ENCODE measurements around the gene PEX5L. TPM values are rescaled to one million over a fixed set of nuclear protein-coding genes. Genes with fewer than 3 reads are reported as not detected.

PEX5L gene
- polyA plus RNA-seq, 2 donors: not detected

DNA sequence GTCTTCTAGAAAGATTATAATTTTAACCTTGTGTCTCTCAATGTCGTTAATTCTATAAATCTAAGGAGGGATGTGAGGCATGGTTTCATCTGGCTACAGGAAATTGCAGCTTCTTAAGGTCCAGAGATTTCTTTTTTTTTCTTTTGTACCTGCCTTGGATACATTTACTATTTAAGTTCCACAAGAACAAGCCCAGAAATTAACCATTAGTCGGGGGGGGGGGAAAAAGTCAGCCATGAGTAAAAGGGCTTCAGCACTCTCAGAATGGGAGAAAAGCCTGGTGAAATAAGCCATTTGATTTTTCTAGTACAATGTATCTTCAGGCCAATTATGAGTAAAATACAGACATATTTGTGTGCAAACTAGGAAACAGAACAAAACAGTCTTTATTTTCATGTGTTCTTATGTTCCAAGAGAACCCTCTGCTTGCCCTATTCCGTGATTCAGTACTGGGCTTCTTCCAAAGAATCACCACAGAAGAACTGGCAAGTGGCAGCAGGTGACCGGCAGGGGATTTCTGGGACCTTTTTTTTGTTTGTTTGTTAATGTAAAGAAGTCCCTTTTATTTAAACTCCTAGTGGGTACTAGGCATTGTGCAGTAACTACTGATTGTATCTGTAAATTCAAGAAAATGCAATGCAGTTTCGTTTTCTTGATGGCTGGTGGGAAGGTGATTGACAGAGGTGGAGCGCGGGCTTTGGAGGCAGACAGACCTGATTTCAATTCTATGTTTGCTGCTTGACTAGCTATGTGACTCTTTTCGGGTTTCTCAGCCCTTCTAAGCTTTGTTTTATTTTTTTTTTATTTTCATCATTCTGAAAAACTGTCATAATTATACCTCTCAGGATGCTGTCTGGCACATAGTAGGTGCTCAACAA, 82.5 kb downstream of the PEX5L start:
- H3K27me3 ChIP-seq (ENCODE audit: control insufficient read depth in 1 of 2, insufficient read depth in 2 of 2, low read length in 2 of 2): no peaks in the 10 kb centered on the region
- no peaks in the 10 kb centered on the region for H3K4me1 ChIP-seq (ENCODE audit: control insufficient read depth in 2 of 2, insufficient read depth in 2 of 2, low read length in 1 of 2)
- WGBS, 2 donors: 65 to 71% methylated on average over 8 of the region's 8 CpGs

DNA sequence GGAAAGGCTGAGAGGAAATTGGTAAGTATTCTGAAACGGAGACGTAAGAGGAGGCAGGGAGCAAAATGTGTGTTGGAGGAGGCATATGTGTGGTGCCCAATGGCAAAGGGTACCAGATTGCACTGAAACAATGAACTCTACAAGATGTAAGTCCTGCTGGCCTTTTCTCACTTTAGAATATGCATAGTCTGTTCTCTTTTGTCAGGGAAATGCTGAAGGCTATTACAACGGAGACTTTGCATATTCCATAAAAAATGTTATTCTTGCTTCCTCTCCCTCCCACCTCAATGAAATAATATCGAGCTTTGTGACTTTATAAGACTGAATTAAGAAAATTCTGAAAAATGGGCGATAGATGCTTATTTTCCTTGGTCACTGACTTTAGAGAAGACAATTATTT, 85.9 kb downstream of the PEX5L start:
- no peaks in the 10 kb centered on the region for H3K4me1 ChIP-seq (ENCODE audit: control insufficient read depth in 2 of 2, insufficient read depth in 2 of 2, low read length in 1 of 2)
- no peaks in the 10 kb centered on the region for H3K36me3 ChIP-seq (ENCODE audit: control insufficient read depth in 2 of 2, insufficient read depth in 2 of 2, low read length in 1 of 2)
- no peak overlapping the region for H3K27ac ChIP-seq (ENCODE audit: low read depth in 2 of 2, low read length in 1 of 2)
- WGBS, 2 donors: 66 to 67% methylated on average over 5 of the region's 5 CpGs
- no peak overlapping the region for H3K4me3 ChIP-seq (ENCODE audit: low read depth in 1 of 2, low read length in 2 of 2)
- H3K27me3 ChIP-seq (ENCODE audit: control insufficient read depth in 1 of 2, insufficient read depth in 2 of 2, low read length in 2 of 2): no peaks in the 10 kb centered on the region
- H3K9me3 ChIP-seq (ENCODE audit: control insufficient read depth in 2 of 2, insufficient read depth in 1 of 2, low read depth in 1 of 2, low read length in 1 of 2): no peaks in the 10 kb centered on the region

More for the DNA sequence above, 82.5 kb downstream of the PEX5L start:
- H3K36me3 ChIP-seq (ENCODE audit: control insufficient read depth in 2 of 2, insufficient read depth in 2 of 2, low read length in 1 of 2): no peaks in the 10 kb centered on the region
- no peak overlapping the region for H3K27ac ChIP-seq (ENCODE audit: low read depth in 2 of 2, low read length in 1 of 2)
- no peak overlapping the region for H3K4me3 ChIP-seq (ENCODE audit: low read depth in 1 of 2, low read length in 2 of 2)
- H3K9me3 ChIP-seq (ENCODE audit: control insufficient read depth in 2 of 2, insufficient read depth in 1 of 2, low read depth in 1 of 2, low read length in 1 of 2): no peaks in the 10 kb centered on the region

GRCh38 chr3:179949869-179950268, 86.9 kb downstream of the PEX5L start:
- H3K9me3 ChIP-seq (ENCODE audit: control insufficient read depth in 2 of 2, insufficient read depth in 1 of 2, low read depth in 1 of 2, low read length in 1 of 2): no peaks in the 10 kb centered on the region
- H3K36me3 ChIP-seq (ENCODE audit: control insufficient read depth in 2 of 2, insufficient read depth in 2 of 2, low read length in 1 of 2): no peaks in the 10 kb centered on the region
- 90 to 91% methylated on average over 2 of the region's 2 CpGs for WGBS, 2 donors
- H3K4me1 ChIP-seq (ENCODE audit: control insufficient read depth in 2 of 2, insufficient read depth in 2 of 2, low read length in 1 of 2): no peaks in the 10 kb centered on the region
- H3K27ac ChIP-seq (ENCODE audit: low read depth in 2 of 2, low read length in 1 of 2): no peak overlapping the region
- H3K4me3 ChIP-seq (ENCODE audit: low read depth in 1 of 2, low read length in 2 of 2): no peak overlapping the region
- H3K27me3 ChIP-seq (ENCODE audit: control insufficient read depth in 1 of 2, insufficient read depth in 2 of 2, low read length in 2 of 2): no peaks in the 10 kb centered on the region

- Histone ChIP-seq H3K4me3 (ENCODE audit: low read depth in 1 of 2, low read length in 2 of 2) (no peak overlapping the region), H3K27ac (ENCODE audit: low read depth in 2 of 2, low read length in 1 of 2) (no peak overlapping the region), H3K9me3 (ENCODE audit: control insufficient read depth in 2 of 2, insufficient read depth in 1 of 2, low read depth in 1 of 2, low read length in 1 of 2) (no peaks in the 10 kb centered on the region), H3K4me1 (ENCODE audit: control insufficient read depth in 2 of 2, insufficient read depth in 2 of 2, low read length in 1 of 2) (no peaks in the 10 kb centered on the region), H3K27me3 (ENCODE audit: control insufficient read depth in 1 of 2, insufficient read depth in 2 of 2, low read length in 2 of 2) (no peaks in the 10 kb centered on the region), H3K36me3 (ENCODE audit: control insufficient read depth in 2 of 2, insufficient read depth in 2 of 2, low read length in 1 of 2) (no peaks in the 10 kb centered on the region)
- WGBS, 2 donors: 18 to 34% methylated on average over 1 of the region's 1 CpG
Observed at GRCh38 chr3:179949412-179949811, 87.3 kb downstream of the PEX5L start.

GRCh38 chr3:179948740-179949139, 88.0 kb downstream of the PEX5L start:
- 56 to 59% methylated on average over 7 of the region's 7 CpGs for WGBS, 2 donors

DNA sequence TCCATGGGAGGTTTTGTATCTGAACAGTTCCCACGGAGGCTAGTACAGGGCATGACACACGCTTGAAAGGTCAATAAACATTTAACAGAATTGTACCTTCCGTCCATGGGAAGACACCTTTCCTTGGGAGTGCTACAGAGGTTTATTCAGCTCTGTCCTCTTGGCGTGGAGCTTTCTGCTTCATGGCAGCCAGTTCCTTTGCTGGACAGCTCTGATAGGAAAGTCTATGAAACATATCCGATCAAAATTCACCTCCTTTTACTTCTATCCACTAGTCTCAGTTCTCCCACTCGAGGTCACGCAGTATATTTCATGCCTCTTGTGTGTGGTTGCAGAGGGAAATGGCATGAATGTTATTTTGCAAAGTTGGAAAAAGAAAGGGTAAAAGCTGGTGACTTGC, 91.2 kb downstream of the PEX5L start:
- H3K27ac ChIP-seq (ENCODE audit: low read depth in 2 of 2, low read length in 1 of 2): no peak overlapping the region
- H3K36me3 ChIP-seq (ENCODE audit: control insufficient read depth in 2 of 2, insufficient read depth in 2 of 2, low read length in 1 of 2): no peaks in the 10 kb centered on the region
- 72 to 74% methylated on average over 7 of the region's 7 CpGs for WGBS, 2 donors
- H3K9me3 ChIP-seq (ENCODE audit: control insufficient read depth in 2 of 2, insufficient read depth in 1 of 2, low read depth in 1 of 2, low read length in 1 of 2): no peaks in the 10 kb centered on the region
- no peak overlapping the region for H3K4me3 ChIP-seq (ENCODE audit: low read depth in 1 of 2, low read length in 2 of 2)
- peaks cover 3 to 4% of the 10 kb centered on the region in 2 donors for H3K4me1 ChIP-seq (ENCODE audit: control insufficient read depth in 2 of 2, insufficient read depth in 2 of 2, low read length in 1 of 2)
- H3K27me3 ChIP-seq (ENCODE audit: control insufficient read depth in 1 of 2, insufficient read depth in 2 of 2, low read length in 2 of 2): no peaks in the 10 kb centered on the region

More at GRCh38 chr3:179948740-179949139, 88.0 kb downstream of the PEX5L start:
- Histone ChIP-seq H3K4me1 (ENCODE audit: control insufficient read depth in 2 of 2, insufficient read depth in 2 of 2, low read length in 1 of 2) (no peaks in the 10 kb centered on the region), H3K27me3 (ENCODE audit: control insufficient read depth in 1 of 2, insufficient read depth in 2 of 2, low read length in 2 of 2) (no peaks in the 10 kb centered on the region), H3K36me3 (ENCODE audit: control insufficient read depth in 2 of 2, insufficient read depth in 2 of 2, low read length in 1 of 2) (no peaks in the 10 kb centered on the region), H3K27ac (ENCODE audit: low read depth in 2 of 2, low read length in 1 of 2) (no peak overlapping the region), H3K4me3 (ENCODE audit: low read depth in 1 of 2, low read length in 2 of 2) (no peak overlapping the region), H3K9me3 (ENCODE audit: control insufficient read depth in 2 of 2, insufficient read depth in 1 of 2, low read depth in 1 of 2, low read length in 1 of 2) (no peaks in the 10 kb centered on the region)

DNA sequence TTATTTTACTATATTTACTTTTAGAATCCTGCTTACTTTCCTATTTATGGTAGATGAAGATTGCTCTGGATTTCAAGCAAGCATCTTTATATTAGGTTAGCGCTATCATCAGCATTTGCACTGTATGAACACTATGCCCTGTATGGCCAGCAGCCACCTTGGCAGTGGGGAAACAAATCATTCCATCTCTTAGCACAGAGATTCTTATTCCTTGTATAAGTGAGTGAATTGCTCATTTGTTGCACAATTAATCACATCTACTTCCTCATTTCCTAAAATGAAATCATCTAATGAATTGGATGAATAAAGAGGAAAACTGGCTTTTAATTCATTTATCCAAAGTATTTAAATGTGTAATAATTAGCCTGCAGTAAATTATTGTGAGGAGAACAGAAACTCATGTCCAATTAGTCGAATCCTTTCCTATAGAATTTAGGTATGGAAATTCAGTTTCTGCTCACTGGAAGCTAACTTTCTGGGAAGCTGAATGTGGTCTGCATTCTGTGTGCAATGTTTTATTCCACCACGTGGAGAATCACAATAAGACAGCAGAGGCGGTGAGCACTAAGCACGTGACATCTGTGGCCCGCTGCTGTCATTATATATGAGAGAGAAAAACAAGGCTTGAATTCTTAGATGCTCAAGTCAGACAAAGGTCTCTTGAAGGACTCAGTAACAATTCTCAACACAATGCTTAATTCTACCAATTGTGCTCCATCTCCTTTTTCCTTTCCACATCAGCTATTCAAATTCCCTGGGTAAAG, 93.4 kb downstream of the PEX5L start:
- Histone ChIP-seq H3K27ac (ENCODE audit: low read depth in 2 of 2, low read length in 1 of 2) (no peak overlapping the region), H3K36me3 (ENCODE audit: control insufficient read depth in 2 of 2, insufficient read depth in 2 of 2, low read length in 1 of 2) (no peaks in the 10 kb centered on the region)
- WGBS, 2 donors: 72 to 76% methylated on average over 6 of the region's 6 CpGs

DNA sequence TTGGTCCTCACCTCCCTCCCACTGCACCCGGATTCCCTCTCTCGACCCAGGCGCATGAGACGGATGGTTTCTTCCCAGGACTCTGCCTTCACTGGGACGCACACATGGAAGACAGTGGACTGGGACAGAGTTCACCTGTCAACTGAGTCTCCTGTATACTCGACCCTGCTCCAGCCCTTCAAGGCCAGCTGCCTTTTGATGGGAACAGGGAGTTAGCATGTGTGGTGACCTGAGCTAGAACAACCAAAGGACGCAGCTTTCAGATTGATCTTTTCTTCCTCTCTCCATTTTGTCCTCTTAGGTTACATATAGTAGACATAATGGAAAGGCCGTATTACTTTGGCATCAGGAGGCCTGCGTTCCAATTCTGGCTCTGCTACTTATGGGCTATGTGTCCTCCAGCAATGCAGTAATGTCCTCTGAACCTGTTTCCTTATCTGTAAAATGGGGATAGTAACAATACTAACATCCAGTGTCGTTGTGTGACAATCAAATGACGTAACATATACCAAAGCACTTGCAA, 94.1 kb downstream of the PEX5L start:
- WGBS, 2 donors: 50 to 55% methylated on average over 11 of the region's 11 CpGs

More for the DNA sequence above, 93.4 kb downstream of the PEX5L start:
- H3K27me3 ChIP-seq (ENCODE audit: control insufficient read depth in 1 of 2, insufficient read depth in 2 of 2, low read length in 2 of 2): no peaks in the 10 kb centered on the region
- peaks cover 3 to 4% of the 10 kb centered on the region in 2 donors for H3K4me1 ChIP-seq (ENCODE audit: control insufficient read depth in 2 of 2, insufficient read depth in 2 of 2, low read length in 1 of 2)
- H3K4me3 ChIP-seq (ENCODE audit: low read depth in 1 of 2, low read length in 2 of 2): no peak overlapping the region
- H3K9me3 ChIP-seq (ENCODE audit: control insufficient read depth in 2 of 2, insufficient read depth in 1 of 2, low read depth in 1 of 2, low read length in 1 of 2): no peaks in the 10 kb centered on the region

DNA sequence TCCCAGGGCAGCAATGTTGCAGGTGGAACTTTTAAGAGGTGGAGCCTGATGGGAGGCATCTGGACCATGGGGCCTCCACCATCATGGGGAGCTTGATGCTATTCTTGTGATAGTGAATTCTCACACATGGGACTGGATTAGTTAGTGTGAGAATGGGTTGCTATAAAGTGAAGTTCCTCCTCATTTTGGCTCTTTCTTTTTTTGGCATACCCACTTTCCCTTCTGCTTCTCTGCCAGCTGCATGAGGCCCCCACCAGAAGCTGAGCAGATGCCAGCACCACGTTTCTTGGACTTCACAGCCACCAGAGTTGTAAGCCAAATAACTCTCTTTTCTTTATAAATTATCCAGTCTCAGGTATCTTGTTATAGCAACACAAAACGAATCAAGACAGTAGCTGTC, 101.0 kb downstream of the PEX5L start:
- no peak overlapping the region for H3K4me3 ChIP-seq (ENCODE audit: low read depth in 1 of 2, low read length in 2 of 2)
- H3K36me3 ChIP-seq (ENCODE audit: control insufficient read depth in 2 of 2, insufficient read depth in 2 of 2, low read length in 1 of 2): no peaks in the 10 kb centered on the region
- WGBS, 2 donors: 50 to 55% methylated on average over 2 of the region's 2 CpGs

More for the DNA sequence above, 94.1 kb downstream of the PEX5L start:
- peaks cover 3 to 4% of the 10 kb centered on the region in 2 donors for H3K4me1 ChIP-seq (ENCODE audit: control insufficient read depth in 2 of 2, insufficient read depth in 2 of 2, low read length in 1 of 2)
- no peak overlapping the region for H3K27ac ChIP-seq (ENCODE audit: low read depth in 2 of 2, low read length in 1 of 2)
- no peaks in the 10 kb centered on the region for H3K36me3 ChIP-seq (ENCODE audit: control insufficient read depth in 2 of 2, insufficient read depth in 2 of 2, low read length in 1 of 2)
- no peaks in the 10 kb centered on the region for H3K9me3 ChIP-seq (ENCODE audit: control insufficient read depth in 2 of 2, insufficient read depth in 1 of 2, low read depth in 1 of 2, low read length in 1 of 2)
- no peaks in the 10 kb centered on the region for H3K27me3 ChIP-seq (ENCODE audit: control insufficient read depth in 1 of 2, insufficient read depth in 2 of 2, low read length in 2 of 2)
- no peak overlapping the region for H3K4me3 ChIP-seq (ENCODE audit: low read depth in 1 of 2, low read length in 2 of 2)

More for the DNA sequence above, 101.0 kb downstream of the PEX5L start:
- Histone ChIP-seq H3K27me3 (ENCODE audit: control insufficient read depth in 1 of 2, insufficient read depth in 2 of 2, low read length in 2 of 2) (peaks cover 0 to 3% of the 10 kb centered on the region in 2 donors), H3K4me1 (ENCODE audit: control insufficient read depth in 2 of 2, insufficient read depth in 2 of 2, low read length in 1 of 2) (no peaks in the 10 kb centered on the region), H3K27ac (ENCODE audit: low read depth in 2 of 2, low read length in 1 of 2) (no peak overlapping the region), H3K9me3 (ENCODE audit: control insufficient read depth in 2 of 2, insufficient read depth in 1 of 2, low read depth in 1 of 2, low read length in 1 of 2) (no peaks in the 10 kb centered on the region)

All from esophagus (tissue), 2 donors.